Calu3 (cell line): ENCODE results near the gene GGT6. TPM values are rescaled to one million over a fixed set of nuclear protein-coding genes. Genes with fewer than 3 reads are reported as not detected.

Experiments
- Bru-seq: library from RNA; stranded (reverse); fragments of 400-500 nt; gene quantifications from one replicate; lab custom pipeline; 2021; lab: Mats Ljungman, UMichigan
- BruChase-seq, 2 experiments: library from RNA; stranded (reverse); fragments of 400-500 nt; gene quantifications; one replicate each; lab custom pipeline; 2021; lab: Mats Ljungman, UMichigan
- BruUV-seq: library from RNA; stranded (reverse); fragments of 400-500 nt; replicated peaks from 2 replicates; lab custom pipeline; 2021; lab: Mats Ljungman, UMichigan
- CTCF ChIA-PET: fragments of 300-600 bp; sonication (Branson Sonifier 250); formaldehyde crosslinking; loops from one replicate; lab custom pipeline; 2022; ENCODE audit warnings: antibody characterized with exemption; lab: Charles Lee
- DNase-seq: peaks from one replicate; pipeline ENCODE4 v3.0.0; 2022
- H3K27ac Mint-ChIP-seq: one replicate; pipeline ENCODE4 v1.8.0; 2022; ENCODE audit warnings: mixed read lengths; ENCODE audit not compliant: unreplicated experiment
- H3K27me3 Mint-ChIP-seq: one replicate; pipeline ENCODE4 v1.8.0; 2022; ENCODE audit warnings: mixed read lengths; ENCODE audit not compliant: unreplicated experiment
- H3K36me3 Mint-ChIP-seq: one replicate; pipeline ENCODE4 v1.8.0; 2022; ENCODE audit warnings: mild to moderate bottlenecking, moderate library complexity, mixed read lengths; ENCODE audit not compliant: insufficient read depth, unreplicated experiment
- H3K4me1 Mint-ChIP-seq: one replicate; pipeline ENCODE4 v1.8.0; 2022; ENCODE audit warnings: mild to moderate bottlenecking, low read depth, mixed read lengths; ENCODE audit not compliant: unreplicated experiment
- H3K4me3 Mint-ChIP-seq: one replicate; pipeline ENCODE4 v1.8.0; 2022; ENCODE audit warnings: mild to moderate bottlenecking, low read depth, moderate library complexity, mixed read lengths; ENCODE audit not compliant: unreplicated experiment
- H3K9me3 Mint-ChIP-seq: one replicate; pipeline ENCODE4 v1.8.0; 2022; ENCODE audit warnings: low read depth, mixed read lengths; ENCODE audit not compliant: unreplicated experiment
- CTCF ChIP-seq: fragments of 200-600 bp; IDR thresholded peaks from one replicate; pipeline ENCODE4 v1.8.0; 2022; ENCODE audit warnings: antibody characterized with exemption; ENCODE audit not compliant: unreplicated experiment
- intact Hi-C: fragments of 100-400 bp; cut with micrococcal nuclease; formaldehyde crosslinking; loops from one replicate; pipeline ENCODE4 v1.10.0; 2022; ENCODE audit not compliant: unreplicated experiment
- long read RNA-seq: library from polyadenylated mRNA; stranded (forward); transcript quantifications from one replicate; pipeline ENCODE4 v2.0.0, GENCODE V29; 2022
- total RNA-seq: library from RNA; stranded (reverse); gene quantifications from 2 replicates; pipeline ENCODE4 v1.2.3, GENCODE V29; 2022

Gene GGT6
- total RNA-seq, result 1.1 and 1.8 TPM in 2 replicates
- percentile 15 among the genes with signal in this experiment for Bru-seq, nascent RNA
- percentile 32 among the genes with signal in this experiment for BruChase-seq, experiment 1, labeled RNA remaining after a 6-hour chase
- percentile 29 among the genes with signal in this experiment for BruChase-seq, experiment 2, labeled RNA remaining after a 2-hour chase
- long read RNA-seq, partial matches to known transcripts, result 0 of 5 reads
- long read RNA-seq, other reads (novel, unspliced or antisense), result 4 of 5 reads

GRCh38 chr17:4560421-4560820 lies at the start of gene GGT6:
Gene GGT6, minus strand, starts transcription at chr17:4560577. Its CDS starts 56 bp downstream, at chr17:4560521.
- no peak within 1 kb of the TSS for H3K27ac Mint-ChIP-seq
- H3K36me3 Mint-ChIP-seq, result peaks cover 2% of the 10 kb centered on the region
- CTCF ChIA-PET, result no interaction called here
- H3K4me3 Mint-ChIP-seq, result peak within 1 kb of the TSS; percentile 24
- BruUV-seq, result no TSS peak
- TF ChIP-seq CTCF, result no peak
- intact Hi-C loops, result no loop called here
- DNase-seq, result no peak
- H3K27me3 Mint-ChIP-seq, result no peaks in the 10 kb centered on the region
- H3K9me3 Mint-ChIP-seq, result no peaks in the 10 kb centered on the region
- peaks cover 23% of the 10 kb centered on the region for H3K4me1 Mint-ChIP-seq

- Mint-ChIP-seq H3K27me3 (peaks cover 50% of the 10 kb centered on the region), H3K27ac (no peak overlapping the region), H3K36me3 (no peaks in the 10 kb centered on the region), H3K4me3 (no peak overlapping the region), H3K9me3 (no peaks in the 10 kb centered on the region), H3K4me1 (no peaks in the 10 kb centered on the region)
- BruUV-seq, result no TSS peak
- DNase-seq, result no peak
- no peak for TF ChIP-seq CTCF
- intact Hi-C loops, result no loop called here
- CTCF ChIA-PET, result interaction anchor here (0.7 kb wide), 1 partner anchor 89 kb away, joined by 3 read pairs; no protein-coding TSS in a partner anchor
These were observed 49.8 kb upstream of the GGT6 start for GRCh38 chr17:4610162-4610561.

GRCh38 chr17:4609761-4610160 lies 49.4 kb upstream of the GGT6 start:
- H3K36me3 Mint-ChIP-seq, result no peaks in the 10 kb centered on the region

GRCh38 chr17:4607773-4608187 lies 47.4 kb upstream of the GGT6 start:
- no peak for TF ChIP-seq CTCF
- no TSS peak for BruUV-seq
- H3K36me3 Mint-ChIP-seq, result no peaks in the 10 kb centered on the region

More at GRCh38 chr17:4609761-4610160, 49.4 kb upstream of the GGT6 start:
- DNase-seq, result no peak
- no peak for TF ChIP-seq CTCF
- no TSS peak for BruUV-seq
- Mint-ChIP-seq H3K9me3 (no peaks in the 10 kb centered on the region), H3K27ac (no peak overlapping the region), H3K27me3 (peaks cover 50% of the 10 kb centered on the region), H3K4me3 (no peak overlapping the region), H3K4me1 (no peaks in the 10 kb centered on the region)
- CTCF ChIA-PET, result interaction anchor here (0.7 kb wide), 1 partner anchor 89 kb away, joined by 3 read pairs; no protein-coding TSS in a partner anchor
- intact Hi-C loops, result no loop called here

More at GRCh38 chr17:4607773-4608187, 47.4 kb upstream of the GGT6 start:
- Mint-ChIP-seq H3K9me3 (no peaks in the 10 kb centered on the region), H3K4me3 (no peak overlapping the region), H3K27me3 (peaks cover 70% of the 10 kb centered on the region), H3K27ac (no peak overlapping the region), H3K4me1 (no peaks in the 10 kb centered on the region)
- intact Hi-C loops, result no loop called here
- no peak for DNase-seq
- CTCF ChIA-PET, result no interaction called here
